GM12873 (cell line): ENCODE measurements around the gene CHD5.

Experiments
- TF ChIP-seq, protein P1 (sequence below): IDR thresholded peaks from 2 replicates; pipeline ENCODE4 v1.5.1; 2012; ENCODE audit warnings: low read depth, mild to moderate bottlenecking, moderate library complexity, low read length, control low read depth; ENCODE audit not compliant: insufficient read depth; ENCODE audit errors: missing control alignments

Gene CHD5

DNA sequence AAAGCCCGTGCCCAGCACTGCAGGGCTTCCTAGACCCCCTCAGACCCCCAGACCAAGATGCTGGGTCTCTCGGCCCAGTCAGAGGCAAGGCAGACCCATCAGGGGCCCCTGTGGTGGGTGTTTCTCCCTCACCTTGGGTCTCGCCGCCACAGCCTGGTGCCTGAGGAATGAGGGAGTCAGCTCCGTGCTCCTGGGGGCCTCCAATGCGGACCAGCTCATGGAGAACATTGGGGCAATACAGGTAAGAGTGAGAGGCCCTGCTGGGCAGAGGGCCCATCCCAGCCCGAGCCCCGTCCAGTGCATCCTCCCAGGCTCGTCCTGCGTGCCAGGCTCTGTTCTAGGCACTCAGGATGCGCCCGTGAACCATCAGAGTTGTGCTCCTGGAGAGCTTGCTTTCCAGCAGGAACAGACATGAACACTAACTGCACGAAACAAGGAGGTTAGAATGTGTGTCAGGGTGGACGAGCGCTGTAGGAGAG is 83.0 kb downstream of the CHD5 start:
- TF ChIP-seq, protein P1, sequence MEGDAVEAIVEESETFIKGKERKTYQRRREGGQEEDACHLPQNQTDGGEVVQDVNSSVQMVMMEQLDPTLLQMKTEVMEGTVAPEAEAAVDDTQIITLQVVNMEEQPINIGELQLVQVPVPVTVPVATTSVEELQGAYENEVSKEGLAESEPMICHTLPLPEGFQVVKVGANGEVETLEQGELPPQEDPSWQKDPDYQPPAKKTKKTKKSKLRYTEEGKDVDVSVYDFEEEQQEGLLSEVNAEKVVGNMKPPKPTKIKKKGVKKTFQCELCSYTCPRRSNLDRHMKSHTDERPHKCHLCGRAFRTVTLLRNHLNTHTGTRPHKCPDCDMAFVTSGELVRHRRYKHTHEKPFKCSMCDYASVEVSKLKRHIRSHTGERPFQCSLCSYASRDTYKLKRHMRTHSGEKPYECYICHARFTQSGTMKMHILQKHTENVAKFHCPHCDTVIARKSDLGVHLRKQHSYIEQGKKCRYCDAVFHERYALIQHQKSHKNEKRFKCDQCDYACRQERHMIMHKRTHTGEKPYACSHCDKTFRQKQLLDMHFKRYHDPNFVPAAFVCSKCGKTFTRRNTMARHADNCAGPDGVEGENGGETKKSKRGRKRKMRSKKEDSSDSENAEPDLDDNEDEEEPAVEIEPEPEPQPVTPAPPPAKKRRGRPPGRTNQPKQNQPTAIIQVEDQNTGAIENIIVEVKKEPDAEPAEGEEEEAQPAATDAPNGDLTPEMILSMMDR = no peak

DNA sequence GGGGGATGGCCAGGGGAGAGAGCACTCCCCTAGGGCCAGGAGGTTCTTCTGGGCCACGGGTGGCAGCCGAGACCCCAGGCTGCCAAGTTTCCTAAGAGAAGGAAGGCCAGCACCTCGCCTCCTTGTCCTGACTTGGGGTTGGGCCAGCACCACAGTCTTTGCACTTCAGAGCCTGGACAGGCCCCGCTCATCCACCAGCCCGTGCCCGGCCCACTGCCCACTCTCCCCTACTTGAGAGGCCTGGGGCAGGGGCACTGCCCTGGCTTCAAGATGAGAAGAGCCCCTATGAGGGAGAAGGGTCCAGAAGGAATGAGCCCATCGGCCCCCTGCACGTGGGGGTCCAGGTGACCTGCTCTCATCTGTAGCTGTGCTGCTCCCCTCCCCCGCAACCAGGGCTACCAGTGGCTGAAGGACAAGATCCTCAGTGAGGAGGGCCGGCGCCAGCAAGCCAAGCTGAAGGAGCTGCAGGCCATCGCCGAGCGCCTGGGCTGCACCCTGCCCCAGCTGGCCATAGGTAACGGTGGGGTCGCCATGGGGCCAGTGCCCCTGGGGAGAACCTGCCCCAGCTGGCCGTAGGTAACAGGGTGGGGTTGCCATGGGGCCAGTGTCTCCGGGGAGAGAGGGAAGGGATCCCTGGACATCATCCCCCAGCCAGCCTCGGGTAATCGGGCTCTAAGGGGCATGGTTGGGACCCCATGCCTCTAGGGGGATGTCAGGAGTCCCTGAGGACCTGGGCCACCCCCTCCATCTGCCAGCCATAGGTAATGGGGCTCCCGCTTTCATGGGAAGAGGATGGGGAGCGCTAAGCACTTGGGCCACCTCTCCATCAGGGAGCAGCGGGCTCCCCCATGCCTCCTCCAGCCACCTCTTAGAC is 83.6 kb downstream of the CHD5 start:
- TF ChIP-seq, protein P1 = no peak

DNA sequence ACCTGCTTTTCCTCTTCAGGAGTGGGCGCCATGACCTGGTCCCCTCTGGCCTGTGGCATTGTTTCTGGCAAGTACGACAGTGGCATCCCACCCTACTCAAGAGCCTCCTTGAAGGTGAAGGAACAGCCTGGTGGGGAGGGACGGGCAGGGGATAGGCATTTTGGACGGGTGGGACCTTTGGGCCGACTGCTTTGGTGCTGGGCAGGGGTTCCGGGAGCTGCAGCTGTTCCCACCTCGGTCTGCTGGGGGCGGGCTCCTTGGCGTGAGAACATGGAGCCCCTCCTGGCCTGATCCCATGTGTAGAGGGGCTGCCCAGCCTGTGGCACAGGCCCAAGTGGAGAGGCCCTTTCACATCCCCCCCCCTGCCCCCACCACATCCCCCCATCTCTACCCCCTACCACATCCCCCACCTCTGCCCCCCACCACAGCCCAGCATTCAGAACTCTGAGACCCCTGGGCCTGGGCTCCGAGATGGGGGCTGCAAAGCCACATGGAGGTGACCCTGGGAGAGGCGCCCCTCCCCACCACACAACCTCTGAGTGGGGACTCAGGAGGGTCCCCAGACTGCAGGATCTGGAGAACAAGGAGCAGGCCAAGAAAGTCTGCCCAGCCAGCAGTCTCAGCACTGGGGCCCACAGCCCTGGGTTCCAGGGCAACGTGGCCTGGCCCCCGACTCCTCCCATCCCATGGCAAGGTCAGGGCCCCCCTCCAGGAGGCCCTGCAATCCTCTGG is 84.4 kb downstream of the CHD5 start:
- TF ChIP-seq, protein P1 = no peak

DNA sequence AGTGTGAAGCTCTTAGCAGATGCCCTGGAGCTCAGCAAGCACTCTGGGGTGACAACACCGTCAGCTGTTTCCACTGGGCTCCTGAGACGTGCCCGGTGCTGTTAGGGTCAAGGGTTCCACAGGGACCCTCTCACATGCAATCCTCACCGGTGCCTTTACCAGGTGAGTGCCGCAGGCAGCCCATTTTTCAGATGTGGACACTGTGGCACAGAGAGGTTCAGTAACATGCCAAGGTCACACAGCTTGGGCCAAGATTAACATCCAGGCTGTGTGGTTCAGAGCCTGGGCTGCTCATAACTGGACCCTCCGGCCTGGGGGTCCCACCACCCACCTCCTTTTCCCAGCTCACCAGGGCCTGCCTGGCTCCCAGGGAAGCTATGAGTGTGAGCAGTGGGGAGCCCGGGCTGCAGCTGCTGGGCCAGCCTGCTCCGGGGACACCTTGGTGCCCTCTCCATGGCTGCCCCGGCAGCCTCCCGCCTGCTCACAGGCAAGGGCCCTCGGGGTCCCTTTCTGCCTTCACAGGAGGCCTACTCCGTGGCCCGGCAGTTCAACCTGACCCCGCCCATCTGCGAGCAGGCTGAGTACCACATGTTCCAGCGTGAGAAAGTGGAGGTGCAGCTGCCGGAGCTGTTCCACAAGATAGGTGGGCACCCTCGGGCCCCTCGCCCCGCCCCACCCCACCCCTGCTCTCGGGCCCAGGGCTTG is 85.2 kb downstream of the CHD5 start:
- TF ChIP-seq, protein P1 = no peak

DNA sequence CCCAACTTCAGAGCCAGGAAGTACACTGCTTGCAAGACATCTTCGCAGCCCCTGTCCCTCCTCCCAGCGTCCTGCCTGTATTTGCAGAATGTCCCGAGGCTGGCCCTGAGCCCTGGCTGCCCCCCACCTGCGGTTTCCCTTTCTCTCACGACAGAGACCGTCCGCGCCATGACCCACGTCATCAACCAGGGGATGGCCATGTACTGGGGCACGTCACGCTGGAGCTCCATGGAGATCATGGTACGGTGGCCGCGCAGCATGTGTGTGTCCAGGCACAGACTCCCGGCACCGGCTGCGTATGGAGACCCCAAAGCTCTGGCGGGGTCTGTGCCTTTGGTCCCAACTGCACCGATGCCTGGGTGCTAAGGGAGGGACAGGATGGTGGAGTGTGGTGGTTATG is 85.9 kb downstream of the CHD5 start:
- TF ChIP-seq, protein P1 = no peak

DNA sequence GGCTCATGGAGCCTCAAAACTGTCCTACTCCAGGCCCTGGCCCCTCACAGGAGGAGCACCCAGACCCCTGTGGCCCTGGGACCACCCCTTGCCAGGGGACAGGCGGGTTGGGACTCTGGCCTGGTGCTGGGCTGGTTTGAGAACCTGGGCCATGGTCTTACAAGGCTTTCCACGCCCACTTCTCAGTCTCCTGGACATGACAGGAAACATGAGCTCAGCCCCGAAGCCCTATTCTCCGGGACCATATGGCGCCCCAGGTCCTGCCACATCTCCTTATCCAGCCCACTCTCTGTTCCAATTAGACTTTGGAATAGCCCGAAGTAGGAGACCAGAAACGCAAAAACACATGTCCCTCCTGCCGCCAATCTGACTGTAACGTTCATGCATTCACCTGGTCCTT is 86.5 kb downstream of the CHD5 start:
- TF ChIP-seq, protein P1 = no peak

DNA sequence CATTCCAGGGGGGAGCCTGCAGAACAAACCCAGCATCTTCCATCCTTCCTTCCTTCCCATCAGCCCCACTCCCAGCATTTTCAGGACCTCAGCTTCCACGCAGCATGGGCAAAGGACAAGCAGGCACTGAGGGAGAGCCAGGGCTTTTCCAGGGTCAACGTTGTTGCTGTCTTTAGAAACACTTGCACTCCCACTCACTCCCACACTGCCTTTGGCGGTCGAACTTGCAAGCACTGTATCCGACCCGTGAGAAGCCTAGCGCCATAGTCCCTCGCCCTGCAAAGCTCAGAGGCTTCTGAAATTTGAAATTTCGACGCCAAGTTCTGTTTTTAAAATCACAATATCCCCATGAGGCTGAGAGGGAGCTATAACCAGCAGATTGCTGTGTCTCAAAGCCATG is 87.0 kb downstream of the CHD5 start:
- TF ChIP-seq, protein P1 = no peak
